NCI-H774 (cell line): ENCODE data around the gene MEST.
"Not testable (repeated sequence)": the region's sequence is repeated elsewhere in the genome, so short reads cannot be mapped to it uniquely, and the experiment has no call there.

Source experiments
- DNase-seq: peaks from one replicate; lab custom pipeline; 2025; lab: John Stamatoyannopoulos, UW

Gene MEST

GRCh38 chr7:130491841-130492522 is at the start of gene MEST:
TSS of gene MEST (plus strand) at chr7:130492085. CDS start at chr7:130492314, 229 bp downstream.
- no peak for DNase-seq

GRCh38 chr7:130442601-130443000 is 49.3 kb upstream of the MEST start:
- DNase-seq, result no peak

- no peak for DNase-seq
These were observed 47.7 kb upstream of the MEST start for GRCh38 chr7:130444234-130444633.

- DNase-seq, result no peak
These were observed 47.0 kb upstream of the MEST start for GRCh38 chr7:130444751-130445407.

- no peak for DNase-seq
These were observed 45.6 kb upstream of the MEST start for GRCh38 chr7:130446259-130446658.

- not testable (repeated sequence) for DNase-seq
These were observed 40.5 kb upstream of the MEST start for GRCh38 chr7:130451344-130451743.

- DNase-seq, result no peak
These were observed 38.9 kb upstream of the MEST start for GRCh38 chr7:130452951-130453350.

GRCh38 chr7:130454959-130455358 is 36.9 kb upstream of the MEST start:
- no peak for DNase-seq

GRCh38 chr7:130458257-130458656 is 33.6 kb upstream of the MEST start:
- no peak for DNase-seq

GRCh38 chr7:130461272-130461671 is 30.6 kb upstream of the MEST start:
- DNase-seq, result no peak

- DNase-seq, result no peak
These were observed 28.1 kb upstream of the MEST start for GRCh38 chr7:130463553-130464434.

- DNase-seq, result no peak
These were observed 23.3 kb upstream of the MEST start for GRCh38 chr7:130468612-130469011.

GRCh38 chr7:130471974-130472373 is 19.9 kb upstream of the MEST start:
- DNase-seq, result no peak

- no peak for DNase-seq
These were observed 18.6 kb upstream of the MEST start for GRCh38 chr7:130473289-130473688.

GRCh38 chr7:130473876-130474275 is 18.0 kb upstream of the MEST start:
- no peak for DNase-seq

- DNase-seq, result no peak
These were observed 16.1 kb upstream of the MEST start for GRCh38 chr7:130475776-130476175.

GRCh38 chr7:130476297-130477150 is 15.4 kb upstream of the MEST start:
- DNase-seq, result no peak

- DNase-seq, result no peak
These were observed 12.9 kb upstream of the MEST start for GRCh38 chr7:130478991-130479390.

- DNase-seq, result no peak
These were observed 12.0 kb upstream of the MEST start for GRCh38 chr7:130479716-130480400.

GRCh38 chr7:130481898-130482297 is 10.0 kb upstream of the MEST start:
- DNase-seq, result no peak

GRCh38 chr7:130483031-130483430 is 8.9 kb upstream of the MEST start:
- no peak for DNase-seq
